Measurements from ENCODE around the gene CUL4A. TPM values are rescaled to one million over a fixed set of nuclear protein-coding genes. Genes with fewer than 3 reads are reported as not detected.

Gene CUL4A
- polyA plus RNA-seq, 1 donor from 2014 or later = 69.9 TPM

- no peaks in the 10 kb centered on the region for H3K27me3 ChIP-seq (ENCODE audit: insufficient read depth, low read depth, low read length)
- H3K36me3 ChIP-seq (ENCODE audit: insufficient read depth, low read length) = no peaks in the 10 kb centered on the region
- no peaks in the 10 kb centered on the region for H3K9me2 ChIP-seq (ENCODE audit: insufficient read depth, low read length)
- no peak overlapping the region for H3K4me3 ChIP-seq (ENCODE audit: low read length)
- no peak overlapping the region for H3K9ac ChIP-seq (ENCODE audit: low read length)
- TF ChIP-seq TAF1 (IDR thresholded peaks at IDR 0.05; ENCODE audit: low read depth) = no peak
- peak; percentile 23 for TF ChIP-seq CTCF (IDR thresholded peaks at IDR 0.05; ENCODE audit: poor library complexity, severe bottlenecking)
- H2AFZ ChIP-seq (ENCODE audit: low read depth, low read length) = no peak overlapping the region
- H3K9me3 ChIP-seq (ENCODE audit: low read length) = no peaks in the 10 kb centered on the region
- no peak overlapping the region for H3K4me2 ChIP-seq (ENCODE audit: low read length)
- H3F3A ChIP-seq (ENCODE audit: insufficient read depth, low read length, poor library complexity, severe bottlenecking) = no peaks in the 10 kb centered on the region
- H4K20me1 ChIP-seq (ENCODE audit: insufficient read depth) = no peaks in the 10 kb centered on the region
- H3K27ac ChIP-seq (ENCODE audit: low read length) = no peak overlapping the region
- H3K79me2 ChIP-seq (replicated peaks; ENCODE audit: insufficient read depth, low read length) = peaks cover 59% of the 10 kb centered on the region
These were observed 2.4 kb downstream of the CUL4A start for GRCh38 chr13:113211774-113212173.

- Histone ChIP-seq H3K9me2 (ENCODE audit: insufficient read depth, low read length) (no peaks in the 10 kb centered on the region), H3K27me3 (ENCODE audit: insufficient read depth, low read depth, low read length) (no peaks in the 10 kb centered on the region), H4K20me1 (ENCODE audit: insufficient read depth) (no peaks in the 10 kb centered on the region), H3K27ac (ENCODE audit: low read length) (peak overlapping the region; percentile 81), H2AFZ (ENCODE audit: low read depth, low read length) (no peak overlapping the region), H3F3A (ENCODE audit: insufficient read depth, low read length, poor library complexity, severe bottlenecking) (no peaks in the 10 kb centered on the region), H3K9me3 (ENCODE audit: low read length) (no peaks in the 10 kb centered on the region), H3K79me2 (replicated peaks; ENCODE audit: insufficient read depth, low read length) (peaks cover 53% of the 10 kb centered on the region), H3K4me3 (ENCODE audit: low read length) (peak overlapping the region; percentile 56), H3K36me3 (ENCODE audit: insufficient read depth, low read length) (no peaks in the 10 kb centered on the region), H3K9ac (ENCODE audit: low read length) (peak overlapping the region; percentile 59), H3K4me2 (ENCODE audit: low read length) (peak overlapping the region; percentile 22)
- TF ChIP-seq MXI1 (conservative IDR thresholded peaks at IDR 0.05; ENCODE audit: poor library complexity, severe bottlenecking) (peak; percentile 55), EZH2 (IDR thresholded peaks at IDR 0.05; ENCODE audit: borderline replicate concordance, insufficient read depth, low read length, poor library complexity, severe bottlenecking) (no peak), RAD21 (conservative IDR thresholded peaks at IDR 0.05) (no peak), SMC3 (conservative IDR thresholded peaks at IDR 0.05; ENCODE audit: poor library complexity) (peak; percentile 22), TAF1 (IDR thresholded peaks at IDR 0.05; ENCODE audit: low read depth) (no peak), EP300 (conservative IDR thresholded peaks at IDR 0.05; ENCODE audit: poor library complexity, severe bottlenecking) (peak; percentile 54), REST (IDR thresholded peaks at IDR 0.05; ENCODE audit: borderline replicate concordance) (no peak), CTCF (IDR thresholded peaks at IDR 0.05; ENCODE audit: poor library complexity, severe bottlenecking) (no peak), POLR2AphosphoS5 (IDR thresholded peaks at IDR 0.05) (peak; percentile 57)
These were observed 7.0 kb downstream of the CUL4A start for GRCh38 chr13:113216254-113217048.
